HG02623 (cell line): ENCODE data around the gene STX8.

Source experiments
- ATAC-seq: cut with Tn5 transposase; IDR thresholded peaks from one replicate; pipeline ENCODE4 v1.9.1; 2021; ENCODE audit warnings: moderate library complexity; ENCODE audit not compliant: unreplicated experiment

STX8 gene

DNA sequence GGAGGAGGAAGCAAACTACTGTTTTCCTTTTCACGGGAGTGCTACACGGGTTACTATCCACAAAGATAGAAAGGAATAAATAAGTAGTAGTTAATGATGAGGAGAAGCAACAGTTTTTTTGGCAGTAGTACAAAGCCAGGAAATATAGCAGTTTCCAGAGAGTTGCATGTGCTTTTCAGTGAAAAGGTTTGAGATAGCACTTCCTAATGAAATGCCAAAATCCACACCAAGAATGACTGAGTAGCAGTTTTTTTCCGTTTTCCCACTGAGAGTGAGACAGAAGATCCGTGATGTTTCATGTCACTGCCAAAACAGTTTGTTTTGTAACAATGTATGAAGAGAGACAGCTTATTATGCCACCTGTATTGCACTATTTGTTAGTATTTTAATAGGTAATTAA, 129.1 kb downstream of the STX8 start:
- ATAC-seq: no peak

DNA sequence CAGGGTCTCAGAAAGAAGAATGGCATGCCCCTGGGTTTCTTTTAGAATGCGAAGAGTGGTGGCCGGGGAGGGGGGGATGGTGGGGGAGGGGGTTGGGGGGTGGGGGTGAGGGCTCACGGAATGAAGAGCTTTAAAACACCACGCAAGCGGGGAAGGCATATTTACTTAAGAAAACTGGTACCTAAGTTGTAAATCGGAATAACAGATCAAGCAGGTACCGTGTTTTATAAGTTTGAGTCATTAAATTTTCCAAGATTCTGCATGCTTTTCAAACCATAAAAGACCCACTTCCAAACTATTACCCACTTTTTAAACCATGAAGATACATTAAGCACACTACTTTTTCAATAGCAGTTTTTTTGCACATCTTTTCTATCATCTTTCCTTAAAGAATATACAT, 130.2 kb downstream of the STX8 start:
- no peak for ATAC-seq

DNA sequence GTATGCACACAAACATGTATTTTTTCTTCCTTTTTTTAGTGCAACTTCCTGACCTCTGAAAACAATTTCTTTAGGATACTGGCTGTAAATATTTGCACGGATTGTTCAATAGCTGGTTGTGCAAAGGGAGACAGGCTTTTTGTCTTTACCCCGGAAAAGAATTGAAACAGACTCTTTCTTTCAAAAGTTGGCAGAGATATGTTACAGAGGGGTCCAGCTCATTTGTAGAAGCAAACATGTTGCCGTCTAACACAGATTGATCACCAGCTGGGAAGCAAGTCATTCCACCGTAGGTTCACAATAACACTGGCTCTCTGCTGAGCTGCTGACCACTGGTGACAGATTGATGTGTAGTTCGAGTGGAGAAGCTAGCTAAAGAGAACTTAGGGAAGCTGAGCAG, 130.9 kb downstream of the STX8 start:
- ATAC-seq: no peak

DNA sequence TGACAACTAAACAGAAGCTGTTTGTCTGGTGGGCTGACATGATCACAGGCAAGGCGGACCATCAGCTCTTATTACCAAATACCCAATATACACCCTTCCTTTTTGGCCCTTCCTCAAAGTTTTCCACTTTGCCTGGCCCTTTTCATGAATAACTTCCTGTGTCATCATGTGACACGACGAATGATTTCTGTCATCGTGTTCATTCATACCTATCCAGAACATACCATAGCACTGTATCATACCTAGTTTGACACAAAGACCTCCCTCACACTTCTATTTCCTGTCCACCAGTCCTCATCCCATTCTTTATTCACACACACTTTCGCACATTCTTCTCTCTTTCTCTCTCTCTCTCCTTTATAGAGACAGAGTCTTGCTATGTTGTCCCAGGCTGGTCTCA, 131.8 kb downstream of the STX8 start:
- no peak for ATAC-seq

DNA sequence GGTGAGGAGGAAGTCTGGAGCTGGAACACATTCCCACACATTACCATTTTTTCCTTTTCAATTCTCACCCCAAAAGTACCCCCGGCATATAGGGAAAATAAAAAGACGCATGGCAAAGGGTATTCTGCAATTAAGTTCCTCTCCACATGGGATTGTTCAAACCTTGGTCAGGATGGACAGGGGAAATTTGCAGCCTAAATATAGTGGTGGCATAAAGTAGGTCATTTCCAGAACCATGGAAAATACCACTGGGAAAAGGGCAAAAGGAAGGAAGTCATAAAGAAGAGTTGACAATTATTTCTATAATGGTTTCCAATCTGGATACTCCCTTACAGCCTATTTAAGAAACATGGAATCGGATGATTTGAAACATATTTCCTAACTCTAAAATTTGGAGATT, 135.8 kb downstream of the STX8 start:
- no peak for ATAC-seq

DNA sequence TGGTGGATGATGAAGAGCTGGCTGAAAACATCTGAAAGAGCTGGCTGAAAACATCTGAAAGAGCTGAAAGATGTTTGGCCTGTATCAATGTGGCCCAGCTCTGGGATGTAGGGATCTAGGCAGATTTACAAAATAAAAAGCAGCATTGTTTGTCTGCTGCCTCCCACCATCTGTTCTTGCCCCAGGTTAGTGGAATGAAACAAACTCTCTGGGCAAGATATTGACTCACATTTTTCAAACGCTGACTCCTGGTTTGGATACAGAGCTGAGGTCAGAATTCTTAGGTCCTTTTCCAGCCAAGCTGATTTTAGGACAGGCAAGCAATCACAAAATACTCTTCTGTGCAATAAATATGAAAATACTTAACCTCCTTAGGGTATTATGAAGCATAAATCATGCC, 139.0 kb downstream of the STX8 start:
- ATAC-seq: no peak

DNA sequence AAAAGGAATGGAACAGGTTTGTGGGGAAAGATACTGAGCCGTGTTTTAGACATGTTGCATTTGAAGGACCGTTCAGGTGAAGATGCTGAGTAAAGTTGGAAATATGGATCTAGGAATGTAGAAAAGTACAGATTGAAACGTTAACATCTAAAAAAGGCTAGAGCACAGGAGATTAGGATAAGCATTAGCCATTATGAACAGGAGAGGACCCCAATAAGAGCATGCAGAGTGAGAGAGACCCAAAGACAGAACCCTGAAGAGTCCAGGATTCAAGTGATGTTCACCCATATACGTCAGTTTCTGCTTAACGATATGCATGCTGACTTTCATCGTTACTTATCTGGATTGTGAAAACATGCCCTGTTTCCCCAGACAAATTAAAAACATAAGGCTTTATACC, 140.5 kb downstream of the STX8 start:
- no peak for ATAC-seq

DNA sequence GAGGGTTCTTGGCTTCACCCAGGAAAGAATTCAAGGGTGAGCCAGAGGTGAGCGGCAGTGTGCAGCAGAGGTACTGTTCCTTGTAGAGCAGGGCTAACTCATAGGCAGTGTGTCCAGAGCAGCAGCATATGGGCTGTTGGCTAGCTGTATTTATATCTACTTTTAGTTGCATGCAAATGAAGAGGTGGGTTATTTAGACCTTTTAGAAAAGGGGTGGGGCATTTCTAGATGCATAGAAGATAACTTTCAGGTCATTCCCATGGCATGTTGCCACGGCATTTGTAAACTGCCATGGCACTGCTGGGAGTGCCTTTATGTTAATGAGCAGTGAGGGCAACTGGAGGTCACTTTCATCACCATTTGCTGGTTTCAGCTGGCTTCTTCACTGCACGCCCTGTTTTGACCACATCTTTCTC, 141.0 kb downstream of the STX8 start:
- no peak for ATAC-seq

DNA sequence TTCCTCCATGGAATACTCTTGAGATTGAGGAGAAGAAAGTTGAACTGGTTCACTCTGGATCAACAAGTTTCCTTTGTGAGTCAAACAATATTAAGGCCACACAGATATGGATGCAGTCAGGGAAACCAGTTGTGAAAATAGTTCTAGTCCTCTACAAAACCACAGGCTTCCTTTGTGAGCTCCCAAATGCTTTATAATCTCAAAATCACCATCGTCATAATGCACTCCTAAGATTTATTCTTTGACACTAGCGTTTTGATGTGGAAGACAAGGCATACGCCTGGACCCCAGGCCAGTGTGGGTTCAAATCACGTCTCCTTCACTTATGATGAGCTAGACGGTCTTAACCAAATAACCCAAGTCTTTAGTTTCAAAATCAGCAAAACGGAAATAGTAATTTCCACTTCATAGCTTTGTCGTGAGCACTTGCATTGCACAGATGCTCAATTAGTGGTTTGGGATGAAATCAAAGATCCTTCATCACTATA, 142.6 kb downstream of the STX8 start:
- no peak for ATAC-seq

DNA sequence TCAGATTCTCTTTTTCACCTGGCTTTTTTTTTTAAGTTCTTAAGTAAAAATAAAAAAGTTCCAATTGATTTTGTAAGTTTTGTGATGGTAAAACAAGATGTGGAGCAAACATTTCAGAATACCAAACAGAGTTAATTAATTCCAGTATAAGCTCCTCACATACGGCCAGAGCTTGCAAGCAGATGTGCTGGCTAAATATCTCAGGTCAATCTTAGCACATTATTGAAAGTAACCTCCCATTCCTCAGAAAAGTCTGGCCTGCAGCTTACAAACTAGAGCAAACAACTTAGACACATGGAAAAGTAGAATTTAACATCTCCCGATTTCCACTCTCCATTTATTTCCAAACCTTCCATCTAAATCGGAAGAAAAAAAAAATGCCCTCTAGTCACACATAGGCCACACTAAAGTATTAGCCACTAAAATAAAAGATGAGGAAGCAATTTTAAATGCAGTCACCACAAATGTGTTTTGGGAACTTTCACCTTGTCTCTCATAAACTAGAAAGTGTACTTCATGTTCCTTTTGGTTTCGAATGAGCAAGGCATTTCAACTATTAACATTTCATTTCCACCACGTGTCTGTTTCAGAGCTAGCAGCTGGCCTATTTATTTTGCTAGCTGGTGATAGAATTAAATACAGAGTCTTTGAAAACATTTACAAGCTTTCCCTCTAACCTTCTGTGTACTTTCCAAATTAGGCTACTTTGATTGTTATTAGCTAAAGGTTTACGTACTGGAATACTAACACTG, 143.3 kb downstream of the STX8 start:
- ATAC-seq: no peak

DNA sequence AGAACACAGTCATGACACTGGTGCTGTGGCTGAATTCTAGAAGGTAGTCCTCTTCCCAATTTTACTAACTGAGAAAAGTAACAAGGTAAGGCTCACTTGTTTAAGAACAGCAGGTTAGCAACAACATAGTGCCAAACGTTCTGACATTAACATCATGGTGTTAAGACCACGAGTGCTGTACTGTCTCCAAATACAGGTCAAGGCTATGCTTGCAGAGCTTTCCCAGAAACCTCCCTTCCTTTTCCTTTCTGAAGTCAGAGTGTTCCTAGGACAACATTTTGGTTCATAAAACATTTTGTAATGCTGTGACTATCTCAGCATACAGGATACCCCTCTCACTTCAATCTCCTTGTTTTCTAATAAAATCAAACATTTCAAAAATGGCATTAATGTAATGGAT, 144.0 kb downstream of the STX8 start:
- ATAC-seq: no peak

DNA sequence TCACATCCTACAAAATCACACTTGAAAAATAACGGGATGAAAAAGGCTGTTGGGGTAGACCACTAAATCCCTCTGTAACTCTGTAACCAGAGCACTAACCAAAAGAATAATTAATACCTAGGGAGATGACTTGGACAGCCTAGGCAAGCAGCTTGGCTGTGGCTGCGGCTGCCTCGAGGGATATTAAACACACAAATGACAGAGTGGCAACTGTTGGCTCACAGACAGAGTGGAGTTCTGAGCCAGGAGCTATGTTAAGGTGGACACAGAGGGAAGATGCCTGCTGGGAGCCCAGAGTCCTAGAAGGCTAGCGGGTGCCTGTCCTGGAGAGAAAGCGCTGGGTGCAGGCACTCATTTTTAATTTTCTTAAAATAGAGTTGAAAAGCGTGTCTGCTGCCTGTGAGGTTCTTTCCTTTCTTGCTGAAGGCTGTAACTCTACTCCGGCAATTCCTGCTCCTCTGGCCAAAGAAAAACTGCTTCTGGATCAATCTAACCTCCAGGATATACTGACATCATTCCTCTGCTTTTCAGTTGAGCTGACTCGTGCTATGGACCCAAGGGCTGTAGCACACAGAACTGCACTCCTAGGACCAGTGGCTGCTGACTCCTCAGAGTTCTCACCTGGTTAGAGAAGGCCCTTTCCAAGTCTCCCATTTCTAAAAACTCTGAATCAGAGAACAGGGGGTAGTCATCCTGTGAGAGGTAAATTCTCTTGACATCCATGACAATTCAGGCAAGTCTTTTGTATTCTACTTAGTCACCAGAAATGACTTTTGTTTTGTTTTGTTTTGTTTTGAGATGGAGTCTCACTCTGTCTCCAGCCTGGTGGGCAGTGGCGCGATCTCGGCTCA, 147.9 kb downstream of the STX8 start:
- ATAC-seq: no peak

DNA sequence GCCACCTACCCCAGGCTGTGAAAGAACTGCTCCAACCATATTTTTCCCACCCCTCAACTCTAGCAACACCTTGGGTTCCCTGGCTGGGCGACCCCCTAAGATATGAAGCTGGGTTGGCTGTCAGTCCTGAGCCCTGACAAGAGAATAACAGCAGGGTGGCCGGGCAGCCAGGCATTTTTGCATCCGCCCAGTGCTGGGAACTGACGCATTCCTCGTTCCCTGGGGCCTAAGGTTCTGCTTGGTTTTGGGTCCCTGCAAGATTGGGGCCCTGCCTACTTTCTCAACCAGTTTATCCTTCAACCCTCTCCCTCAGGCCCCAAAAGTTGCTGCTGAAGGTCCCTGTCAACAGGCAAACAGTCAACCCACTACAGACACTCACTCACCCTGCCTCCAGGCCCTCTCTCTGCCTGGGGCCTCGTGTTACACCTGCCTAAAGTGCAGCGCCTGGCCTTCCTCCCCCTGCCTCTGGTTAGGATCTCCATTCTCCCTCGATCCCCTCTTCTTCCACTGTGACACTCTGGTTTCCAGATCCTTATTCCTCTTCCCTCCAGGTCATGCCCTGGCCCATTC, 151.5 kb downstream of the STX8 start:
- ATAC-seq: no peak

DNA sequence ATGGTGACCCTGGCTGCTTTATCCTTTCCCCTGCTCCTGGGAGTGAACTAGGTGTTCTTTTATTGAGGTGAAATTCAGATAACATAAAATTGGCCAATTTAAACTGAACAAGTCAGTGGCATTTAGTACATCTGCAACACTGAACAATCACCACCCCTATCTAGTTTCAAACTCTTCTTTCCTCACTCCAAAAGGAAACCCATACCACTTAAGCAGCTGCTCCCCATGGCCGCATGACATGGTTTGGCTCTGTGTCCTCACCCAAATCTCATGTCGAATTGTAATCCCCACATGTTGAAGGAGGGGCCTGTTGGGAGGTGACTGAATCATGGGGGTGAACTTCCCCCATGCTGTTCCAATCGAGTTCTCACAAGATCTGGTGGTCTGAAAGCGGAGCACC, 154.1 kb downstream of the STX8 start:
- no peak for ATAC-seq

DNA sequence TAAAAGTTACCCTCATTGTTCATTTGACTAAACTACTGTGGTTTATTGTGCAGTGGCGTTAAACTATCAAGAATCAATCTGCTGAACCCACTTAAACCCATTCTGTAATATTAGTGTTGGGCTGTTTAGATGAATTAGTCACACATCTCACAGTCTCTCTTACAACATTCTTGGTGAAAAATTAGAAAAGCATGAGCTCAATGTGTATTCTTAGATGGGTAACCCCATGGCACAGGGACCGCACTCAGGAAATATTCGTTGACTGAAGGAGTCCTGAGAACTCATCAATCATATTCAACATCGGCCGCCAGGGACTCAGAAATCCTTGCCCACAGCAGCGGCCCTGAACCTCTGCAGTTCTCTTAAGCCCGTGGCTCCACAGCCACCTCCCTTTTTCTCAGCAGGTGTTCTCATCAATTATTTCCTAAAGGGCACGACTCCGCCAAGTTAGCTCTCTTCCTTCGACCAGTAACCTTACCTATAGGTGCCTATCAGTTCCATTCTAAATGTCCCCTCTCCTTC, 155.6 kb downstream of the STX8 start:
- no peak for ATAC-seq

DNA sequence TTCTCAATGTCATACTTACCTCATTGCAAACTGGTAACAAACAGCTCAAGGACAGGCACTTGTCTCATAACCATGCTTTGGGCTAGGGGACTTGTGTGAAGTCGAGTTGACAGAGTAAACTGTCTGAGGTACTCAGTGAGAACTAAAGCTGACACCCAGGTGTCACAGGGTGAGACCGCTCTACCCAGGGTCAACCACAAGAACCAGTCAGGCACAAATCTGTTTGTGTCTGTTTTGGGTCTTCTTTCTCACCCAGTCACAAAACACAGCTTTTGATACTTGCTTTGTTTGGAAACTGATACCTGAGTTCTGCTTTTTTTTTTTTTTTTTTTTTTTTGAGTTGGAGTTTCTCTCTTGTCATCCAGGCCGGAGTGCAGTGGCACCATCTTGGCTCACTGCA, 161.1 kb downstream of the STX8 start:
- peak; percentile 96 for ATAC-seq

DNA sequence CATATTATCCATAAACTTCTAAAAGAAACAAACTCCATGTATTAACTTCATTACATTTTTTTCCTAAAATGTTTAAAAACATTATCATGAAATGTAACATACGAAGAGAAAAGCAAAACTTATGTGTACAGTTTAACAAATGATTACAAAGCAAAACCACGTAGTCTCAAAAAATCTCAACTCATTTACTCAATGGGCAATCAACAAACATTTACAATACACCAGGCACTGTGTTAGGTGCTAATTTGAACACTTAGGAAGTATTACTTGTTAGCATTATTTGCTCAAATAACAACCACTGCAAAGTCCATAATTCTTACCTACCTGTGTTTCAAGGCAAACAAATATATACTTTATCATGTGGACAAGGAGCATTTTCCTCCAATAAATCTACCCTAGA, 164.9 kb downstream of the STX8 start:
- ATAC-seq: no peak

DNA sequence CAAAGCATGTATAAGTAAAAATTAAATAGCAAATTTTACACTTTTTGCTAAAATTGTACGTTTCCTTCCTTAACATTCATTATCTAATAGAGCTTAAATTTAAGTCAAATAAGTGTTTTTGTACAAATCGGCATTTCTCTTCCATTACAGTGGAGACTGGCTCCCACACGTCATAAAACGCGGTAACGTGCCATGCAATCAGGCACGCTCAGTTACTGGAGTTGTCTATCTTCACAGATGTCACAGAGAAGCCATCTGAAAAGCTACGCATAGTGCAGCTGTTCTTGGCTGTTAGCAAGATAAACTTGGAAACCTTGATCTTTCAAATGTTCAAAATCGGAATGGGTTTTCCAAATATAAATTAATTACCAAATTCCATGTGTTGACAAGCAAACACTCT, 165.3 kb downstream of the STX8 start:
- no peak for ATAC-seq

DNA sequence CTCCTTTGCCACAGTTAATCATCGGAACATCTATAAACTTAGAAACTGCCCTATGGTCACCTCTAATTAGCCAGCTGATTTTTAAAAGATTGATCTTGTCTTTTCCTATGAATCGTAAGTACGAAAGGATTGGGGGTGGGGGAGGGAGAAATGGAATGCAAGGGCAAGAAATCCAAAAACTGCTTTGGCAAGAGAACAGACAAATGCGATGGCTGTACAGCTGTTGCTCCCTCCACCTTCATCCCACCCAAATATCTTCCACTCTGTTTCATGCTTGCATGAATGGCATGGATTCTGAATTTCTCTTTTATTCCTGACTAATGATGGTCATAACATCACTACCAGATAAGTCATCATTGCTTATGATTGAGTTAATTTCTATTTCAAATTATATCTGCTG, 165.7 kb downstream of the STX8 start:
- ATAC-seq: no peak

DNA sequence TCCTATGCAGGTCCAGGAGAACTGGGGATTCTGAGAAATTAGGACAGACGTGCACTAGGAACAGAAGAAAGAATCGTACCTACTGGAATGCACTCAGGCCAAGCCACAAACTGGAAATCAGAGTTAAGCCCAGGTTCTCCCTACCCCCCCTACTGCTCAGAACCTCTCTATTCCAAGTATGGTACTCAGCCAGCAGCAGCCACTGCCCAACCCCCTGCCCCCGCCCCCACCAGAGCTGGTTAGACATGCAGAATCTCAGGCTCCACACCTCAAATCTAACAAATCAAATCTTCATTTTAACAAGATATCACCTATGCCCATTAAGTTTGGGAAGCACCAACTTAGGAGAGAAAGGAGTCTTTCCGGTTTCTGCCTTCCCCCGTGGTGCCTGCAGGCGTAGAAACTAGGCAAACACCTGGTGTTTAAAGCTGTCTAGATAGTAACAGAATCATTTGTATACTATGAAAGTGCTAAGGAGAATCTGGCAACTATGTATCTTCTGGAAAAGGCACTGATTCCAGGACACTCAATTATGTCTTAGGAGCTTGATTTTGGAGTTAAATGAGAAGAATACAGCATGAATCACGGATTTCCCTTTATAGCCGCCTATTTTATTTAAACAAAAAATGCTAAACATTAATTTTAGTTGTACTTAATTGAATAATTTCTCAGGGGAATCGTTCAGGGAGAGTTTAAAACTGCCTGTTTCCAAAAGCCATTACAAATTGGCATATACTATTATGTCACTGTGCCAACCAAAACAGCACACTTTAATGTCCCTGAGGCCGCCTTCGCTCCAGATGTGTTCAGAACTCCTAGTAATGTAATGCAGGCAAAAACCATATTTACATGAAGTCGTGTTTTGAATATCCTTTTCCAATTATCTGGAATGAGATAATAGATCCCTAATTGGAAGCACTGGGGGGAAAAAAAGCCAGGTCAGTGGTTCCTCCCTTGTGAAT, 166.5 kb downstream of the STX8 start:
- no peak for ATAC-seq

DNA sequence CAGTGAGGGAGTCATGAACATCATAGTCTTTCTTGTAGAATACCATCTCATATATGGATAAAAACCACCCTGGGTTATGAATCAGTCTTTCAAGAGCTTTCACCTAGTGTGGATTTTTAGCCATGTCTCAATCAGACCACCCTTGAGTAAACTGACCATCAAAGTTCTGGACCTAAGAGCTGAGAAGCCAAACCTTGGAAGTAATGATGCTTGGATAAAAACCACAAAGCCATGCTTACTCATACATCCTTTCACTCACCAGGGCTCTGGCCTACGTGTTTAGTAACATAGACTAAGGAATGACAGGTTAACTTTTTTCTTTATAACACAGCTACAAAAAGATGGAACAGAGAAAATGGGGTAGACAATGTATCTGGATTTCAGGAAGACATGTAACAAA, 167.2 kb downstream of the STX8 start:
- ATAC-seq: no peak
